A549 treated with Hydrocortisone at 1 μM for 4 hours (cell line): ENCODE measurements around the gene SCIN. TPM values are rescaled to one million over a fixed set of nuclear protein-coding genes. Genes with fewer than 3 reads are reported as not detected.

ENCODE experiments used
- total RNA-seq: library from RNA; stranded (reverse); fragments of 200-300 nt; extraction: Qiagen RNA extraction; gene quantifications from 5 replicates; pipeline ENCODE4 v1.2.3, GENCODE V29; 2022

Gene SCIN
- 0.28 to 0.44 TPM (median 0.36 TPM) in 5 replicates for total RNA-seq

GRCh38 chr7:12570534-12571461, at the start of gene SCIN:
TSS of gene SCIN (plus strand) at chr7:12570720. CDS start at chr7:12570787, 67 bp downstream.

DNA sequence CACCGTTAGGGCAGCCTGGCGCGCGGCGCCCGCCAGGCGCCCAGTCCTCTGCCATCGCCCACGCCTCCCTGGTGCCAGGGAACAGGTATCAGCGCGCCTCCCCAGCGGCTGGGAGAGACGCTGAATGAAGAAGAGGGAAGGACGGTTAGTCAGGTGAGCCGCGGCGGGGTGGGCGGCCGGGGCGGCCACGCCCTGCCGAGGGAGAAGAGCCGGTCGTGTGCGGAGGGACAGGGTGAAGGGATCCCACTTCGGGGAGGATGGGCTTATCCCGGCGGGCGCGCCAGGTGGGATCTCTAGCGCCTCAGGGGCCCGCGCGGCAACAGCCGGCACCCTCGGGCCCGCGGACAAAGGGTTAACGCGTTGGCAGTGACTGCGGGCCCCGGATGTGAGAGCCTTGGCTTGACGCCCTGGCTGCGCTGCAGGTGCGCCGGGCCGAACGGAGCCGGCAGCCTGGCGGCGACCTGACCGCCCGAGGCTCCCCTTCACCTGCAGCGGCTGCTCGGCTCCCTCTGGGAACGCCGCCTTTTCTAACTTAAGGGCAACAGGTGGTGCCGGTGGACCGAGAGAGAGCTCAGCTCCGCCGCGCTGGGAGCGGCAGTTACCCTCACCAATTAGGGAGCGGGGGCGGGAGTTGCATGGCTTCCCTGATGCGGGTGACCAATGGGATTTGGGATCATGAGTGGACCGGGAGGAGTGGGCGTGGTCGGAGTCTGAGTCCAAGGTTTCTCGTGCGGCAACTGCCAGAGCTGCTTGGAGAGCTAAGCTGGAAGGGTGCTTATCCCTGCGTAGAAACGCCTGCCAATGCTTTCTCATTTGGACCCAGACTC, 116.6 kb downstream of the SCIN start, which contains the start of gene ARL4A:
ARL4A (plus strand) TSS at position 743 of the 827 bp plus-strand sequence. CDS start 622 bp downstream, outside the sequence.

Other genes with a start within 250 kb of the SCIN start
- gene VWDE, start 166.9 kb upstream of the SCIN start, total RNA-seq = 0.31 to 0.70 TPM (median 0.43 TPM) in 5 replicates
- 65.4 to 68.8 TPM (median 66.8 TPM) in 5 replicates for gene ARL4A, start 116.9 kb downstream of the SCIN start, total RNA-seq